HAP-1 (cell line): ENCODE measurements around the gene TCEA2.

ENCODE experiments used
- DNase-seq, 2 experiments: peaks; one replicate each; pipeline ENCODE4 v3.0.0-alpha.2; 2016 to 2020; ENCODE audit warnings: low spot score in 2 of 2
- H3K27me3 ChIP-seq: fragments of 250-450 bp; sonication (Bioruptor Pico); 2 replicates; pipeline ENCODE4 v1.5.1; 2020; ENCODE audit warnings: low read depth, mild to moderate bottlenecking, moderate library complexity
- H3K36me3 ChIP-seq: fragments of 250-450 bp; sonication (Bioruptor Pico); replicated peaks from 2 replicates; pipeline ENCODE4 v1.5.1; 2020; ENCODE audit warnings: mild to moderate bottlenecking
- H3K4me1 ChIP-seq: fragments of 250-450 bp; sonication (Bioruptor Pico); 2 replicates; pipeline ENCODE4 v1.5.1; 2020; ENCODE audit warnings: mild to moderate bottlenecking
- H3K4me3 ChIP-seq: fragments of 250-450 bp; sonication (Bioruptor Pico); 2 replicates; pipeline ENCODE4 v1.5.1; 2020; ENCODE audit warnings: mild to moderate bottlenecking, moderate library complexity
- H3K9me3 ChIP-seq: fragments of 250-450 bp; sonication (Bioruptor Pico); 2 replicates; pipeline ENCODE4 v1.5.1; 2020; ENCODE audit warnings: mild to moderate bottlenecking, moderate library complexity
- in situ Hi-C: fragments of 300-500 bp; cut with MboI; formaldehyde crosslinking; loops from 3 replicates; pipeline ENCODE4 v1.14.3; 2020; ENCODE audit warnings: low sequenced_read_pairs, inconsistent platforms, mixed read lengths

The TCEA2 gene

DNA sequence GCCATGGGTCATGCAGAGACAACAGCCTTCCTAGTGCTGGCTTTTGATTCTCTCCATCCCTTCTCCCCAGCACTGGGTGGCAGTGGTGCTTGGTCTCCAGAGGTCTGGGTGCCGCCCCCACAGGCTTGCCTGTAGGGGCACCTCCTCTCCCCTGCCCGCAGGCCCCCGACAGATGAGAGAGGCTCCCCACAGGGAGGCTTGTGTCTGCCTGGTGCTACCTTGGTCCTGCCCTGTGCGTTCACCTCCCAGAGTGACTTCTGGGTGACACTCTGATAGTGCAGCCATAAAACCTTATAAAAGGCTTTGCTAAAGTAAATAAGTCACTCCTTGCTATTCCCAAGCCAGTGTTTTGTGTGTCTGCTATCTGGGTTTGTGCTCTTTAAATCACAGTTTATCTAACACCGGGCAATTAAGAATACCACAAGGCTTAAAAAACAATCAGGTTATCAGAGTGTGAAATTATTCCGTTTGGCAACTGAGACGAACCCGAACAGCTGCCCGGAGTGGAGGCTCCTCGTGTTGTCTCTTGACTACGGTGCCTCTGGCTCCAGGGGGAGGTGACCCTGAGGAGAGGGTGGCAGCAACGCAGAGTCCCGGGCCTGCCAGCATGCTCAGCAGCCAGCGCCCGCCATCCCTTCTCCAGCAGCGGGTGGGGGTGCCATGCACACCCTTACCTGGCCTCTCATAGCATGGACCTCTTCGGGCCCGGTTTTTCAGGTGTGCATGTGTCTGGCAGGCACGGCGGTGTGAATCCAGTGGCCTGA is 32.4 kb upstream of the TCEA2 start:
- peaks cover 55% of the 10 kb centered on the region for H3K36me3 ChIP-seq
- DNase-seq, result no peak
- H3K4me3 ChIP-seq, result no peak overlapping the region
- in situ Hi-C loops, result no loop called here
- H3K27me3 ChIP-seq, result no peaks in the 10 kb centered on the region
- no peaks in the 10 kb centered on the region for H3K4me1 ChIP-seq
- no peaks in the 10 kb centered on the region for H3K9me3 ChIP-seq

DNA sequence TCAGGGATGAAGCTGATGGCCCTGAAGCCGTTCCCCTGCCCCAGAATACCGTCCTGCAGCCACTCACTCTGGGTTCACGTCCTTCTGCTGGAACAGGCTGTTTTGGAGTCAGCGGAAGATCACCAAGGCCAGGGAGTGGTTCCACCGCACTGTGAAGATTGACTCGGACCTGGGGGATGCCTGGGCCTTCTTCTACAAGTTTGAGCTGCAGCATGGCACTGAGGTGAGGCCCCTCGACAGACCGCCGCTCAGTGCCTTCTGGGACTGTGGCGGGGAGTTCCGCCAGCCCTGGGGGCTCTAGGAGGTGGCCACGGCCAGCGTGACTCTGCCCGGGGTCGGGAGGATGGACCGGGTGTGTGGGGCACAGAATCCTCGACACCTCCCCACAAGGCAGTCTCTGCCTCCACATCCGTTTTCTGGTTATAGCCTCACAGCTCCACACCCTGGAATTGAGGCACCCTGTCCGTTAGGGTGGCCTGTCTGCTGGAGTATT is 31.1 kb upstream of the TCEA2 start:
- Histone ChIP-seq H3K9me3 (no peaks in the 10 kb centered on the region), H3K27me3 (no peaks in the 10 kb centered on the region), H3K4me1 (no peaks in the 10 kb centered on the region), H3K36me3 (peaks cover 42% of the 10 kb centered on the region), H3K4me3 (no peak overlapping the region)
- no peak for DNase-seq
- in situ Hi-C loops, result no loop called here

GRCh38 chr20:64032706-64033624 is 30.0 kb upstream of the TCEA2 start:
- Histone ChIP-seq H3K27me3 (no peaks in the 10 kb centered on the region), H3K9me3 (no peaks in the 10 kb centered on the region), H3K4me3 (no peak overlapping the region), H3K4me1 (no peaks in the 10 kb centered on the region), H3K36me3 (peaks cover 31% of the 10 kb centered on the region)
- in situ Hi-C loops, result no loop called here
- DNase-seq, result no peak

DNA sequence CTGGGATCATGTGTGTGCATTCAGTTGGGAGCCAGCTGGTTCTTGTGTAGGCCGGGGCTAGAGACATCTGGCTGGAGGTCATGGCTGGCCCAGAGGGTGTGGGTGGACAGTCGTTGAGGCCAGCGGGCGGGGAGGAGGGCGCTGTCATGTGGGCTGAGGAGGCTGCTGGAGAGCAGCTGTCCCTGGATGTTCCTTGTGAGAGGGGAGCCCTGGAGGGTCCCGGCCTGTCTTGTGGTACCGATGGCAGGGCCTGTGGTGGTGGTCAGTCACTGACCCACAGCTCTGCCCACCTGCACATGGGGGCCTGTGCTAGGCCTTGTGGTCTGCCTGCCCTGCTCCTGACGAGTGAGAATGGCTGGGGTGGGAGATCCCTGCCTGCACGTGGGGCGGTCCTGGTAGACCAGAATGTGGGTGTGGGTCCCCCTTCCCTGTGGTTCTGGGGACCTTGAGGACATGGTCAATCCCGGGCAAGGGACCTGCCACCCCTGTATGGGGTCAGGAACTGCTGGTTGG is 29.0 kb upstream of the TCEA2 start:
- H3K36me3 ChIP-seq, result peaks cover 22% of the 10 kb centered on the region
- DNase-seq, result no peak
- no peaks in the 10 kb centered on the region; the same call in 1 of the 2 replicates for H3K4me1 ChIP-seq
- no peaks in the 10 kb centered on the region for H3K9me3 ChIP-seq
- H3K27me3 ChIP-seq, result no peaks in the 10 kb centered on the region
- H3K4me3 ChIP-seq, result no peak overlapping the region
- in situ Hi-C loops, result no loop called here

DNA sequence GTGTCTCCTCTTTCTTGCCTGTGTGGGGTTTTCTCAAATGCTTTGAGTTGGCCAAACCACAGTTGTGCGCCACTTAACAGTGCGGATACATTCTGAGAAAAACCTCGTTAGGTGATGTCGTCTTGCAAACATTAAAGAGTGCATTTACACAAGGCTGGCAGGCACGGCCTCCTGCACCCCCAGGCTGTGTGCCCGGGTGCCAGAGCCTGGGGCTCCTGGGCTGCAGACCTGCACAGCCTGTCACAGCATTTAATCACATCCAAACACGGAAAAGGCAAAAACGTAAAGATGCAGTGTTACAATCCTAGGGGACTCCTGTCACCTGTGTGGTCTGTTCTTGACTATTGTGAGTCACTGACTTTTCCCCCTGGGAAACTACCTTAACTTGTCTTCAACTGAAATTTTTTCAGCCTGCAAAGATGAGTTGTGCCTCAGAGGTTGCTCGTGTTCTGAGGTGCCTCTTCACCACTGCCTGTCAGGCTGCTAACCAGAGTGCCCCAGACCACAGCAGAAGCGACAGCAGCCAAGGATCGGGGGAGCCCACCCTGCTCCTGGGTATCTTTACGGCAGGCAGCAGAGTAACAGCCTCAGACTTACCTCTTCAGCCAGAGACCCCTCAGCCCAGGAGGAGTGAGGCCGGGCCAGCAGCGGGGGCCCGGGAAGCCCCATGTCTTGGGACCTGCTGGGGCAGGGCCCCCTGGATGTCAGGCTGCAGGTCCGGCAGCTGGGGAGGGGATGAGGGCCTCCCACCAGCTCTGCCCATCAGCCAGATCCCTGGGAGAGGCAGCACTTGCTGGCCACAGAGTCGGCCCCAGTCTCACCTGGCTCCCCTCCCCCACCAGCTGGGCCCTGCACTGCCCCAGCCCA is 27.7 kb upstream of the TCEA2 start:
- DNase-seq, result no peak
- Histone ChIP-seq H3K27me3 (no peaks in the 10 kb centered on the region), H3K9me3 (no peaks in the 10 kb centered on the region), H3K4me1 (peaks cover 3% of the 10 kb centered on the region; the same call in 1 of the 2 replicates), H3K36me3 (peaks cover 13% of the 10 kb centered on the region), H3K4me3 (no peak overlapping the region)
- in situ Hi-C loops, result no loop called here

DNA sequence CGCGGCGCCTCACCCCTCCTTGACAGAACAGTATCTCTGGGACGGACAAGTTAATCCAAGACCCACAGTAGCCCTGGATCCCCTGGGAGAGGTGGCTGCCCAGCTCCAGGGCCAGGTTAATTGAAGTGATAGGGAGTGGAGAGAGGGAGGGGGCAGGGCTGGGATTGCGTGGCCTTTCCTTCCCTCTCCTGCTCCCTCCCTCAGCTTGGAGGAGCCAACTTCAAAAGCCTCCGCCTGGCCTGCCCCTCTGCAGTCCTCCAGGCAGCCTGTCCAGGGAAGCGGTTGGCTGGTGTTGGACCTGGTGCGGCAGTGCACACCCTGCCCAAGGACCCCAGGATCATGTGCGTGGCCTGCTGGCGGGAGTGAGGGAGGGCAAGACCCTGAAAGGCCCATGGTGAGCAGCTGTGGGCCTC is 27.1 kb upstream of the TCEA2 start, which contains the start of gene C20orf204:
TSS of gene C20orf204 (plus strand) at position 250 of the 413 bp plus-strand sequence. CDS start at position 392, 142 bp downstream.
- no peaks in the 10 kb centered on the region for H3K27me3 ChIP-seq
- peaks cover 9% of the 10 kb centered on the region for H3K36me3 ChIP-seq
- H3K9me3 ChIP-seq, result no peaks in the 10 kb centered on the region
- no peak within 1 kb of the TSS for H3K4me3 ChIP-seq
- no peak for DNase-seq
- peaks cover 3% of the 10 kb centered on the region; the same call in 1 of the 2 replicates for H3K4me1 ChIP-seq
- in situ Hi-C loops, result no loop called here

GRCh38 chr20:64036346-64037198 is 26.4 kb upstream of the TCEA2 start:
- Histone ChIP-seq H3K36me3 (peaks cover 9% of the 10 kb centered on the region), H3K4me1 (peaks cover 3% of the 10 kb centered on the region; the same call in 1 of the 2 replicates), H3K27me3 (no peaks in the 10 kb centered on the region), H3K9me3 (no peaks in the 10 kb centered on the region), H3K4me3 (no peak overlapping the region)
- in situ Hi-C loops, result no loop called here
- no peak for DNase-seq

DNA sequence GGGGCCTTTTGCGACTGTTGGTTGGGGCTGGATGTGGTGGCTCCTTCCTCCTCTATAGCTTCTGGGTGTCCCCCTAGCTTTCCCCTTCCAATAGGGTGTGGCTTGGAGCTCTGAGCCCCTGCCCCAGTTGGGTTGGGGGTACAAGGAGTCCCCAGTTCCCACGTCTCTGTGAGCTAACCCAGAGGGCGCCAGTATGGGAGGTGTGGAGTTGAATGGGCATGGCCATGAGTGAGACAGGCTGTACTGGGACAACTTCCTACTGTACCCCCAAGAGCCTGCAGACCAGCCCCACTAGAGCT is 25.9 kb upstream of the TCEA2 start:
- no peak for DNase-seq
- in situ Hi-C loops, result no loop called here
- Histone ChIP-seq H3K4me3 (no peak overlapping the region), H3K9me3 (no peaks in the 10 kb centered on the region), H3K4me1 (peaks cover 7% of the 10 kb centered on the region; the same call in 1 of the 2 replicates), H3K36me3 (peaks cover 6% of the 10 kb centered on the region), H3K27me3 (0 out of 2 replicates have a peak, but pooled peaks cover under 1% of the 10 kb centered on the region)

DNA sequence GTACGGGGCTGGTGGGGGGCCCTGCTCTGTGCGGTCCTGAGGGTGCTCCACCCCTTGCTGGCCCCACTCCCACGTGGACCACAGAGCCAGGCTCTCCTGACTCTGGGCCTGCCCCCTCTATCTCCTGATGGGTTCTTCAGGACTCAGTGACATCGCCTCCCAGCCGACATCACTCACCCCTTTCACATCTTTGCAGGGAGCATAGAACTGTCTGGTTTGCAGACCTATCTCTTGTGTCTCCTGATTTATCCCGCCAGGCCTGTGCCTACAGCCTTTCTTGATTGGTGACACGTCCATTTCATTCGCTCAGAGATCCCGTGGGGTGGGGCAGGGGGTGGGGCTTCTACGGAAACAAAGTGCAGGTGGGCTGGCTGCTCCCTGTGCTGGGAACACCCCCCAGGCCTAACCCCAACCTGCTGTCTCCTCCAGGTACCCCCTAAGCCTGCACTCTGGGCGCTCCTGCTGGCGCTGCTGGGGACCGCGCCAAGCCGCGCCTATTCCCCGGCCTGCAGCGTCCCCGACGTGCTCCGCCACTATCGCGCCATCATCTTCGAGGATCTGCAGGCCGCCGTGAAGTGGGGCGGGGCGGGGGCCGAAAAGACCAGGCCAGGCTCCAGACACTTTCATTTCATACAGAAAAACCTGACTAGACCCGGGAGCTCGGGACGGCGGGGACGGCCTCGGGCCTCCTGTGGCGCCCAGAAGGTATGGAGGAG is 25.3 kb upstream of the TCEA2 start:
- peaks cover 10% of the 10 kb centered on the region; the same call in 1 of the 2 replicates for H3K4me1 ChIP-seq
- 0 out of 2 replicates have a peak, but pooled peaks cover 2% of the 10 kb centered on the region for H3K27me3 ChIP-seq
- no peaks in the 10 kb centered on the region for H3K9me3 ChIP-seq
- DNase-seq, result no peak
- H3K36me3 ChIP-seq, result peaks cover 6% of the 10 kb centered on the region
- in situ Hi-C loops, result no loop called here
- H3K4me3 ChIP-seq, result no peak overlapping the region

DNA sequence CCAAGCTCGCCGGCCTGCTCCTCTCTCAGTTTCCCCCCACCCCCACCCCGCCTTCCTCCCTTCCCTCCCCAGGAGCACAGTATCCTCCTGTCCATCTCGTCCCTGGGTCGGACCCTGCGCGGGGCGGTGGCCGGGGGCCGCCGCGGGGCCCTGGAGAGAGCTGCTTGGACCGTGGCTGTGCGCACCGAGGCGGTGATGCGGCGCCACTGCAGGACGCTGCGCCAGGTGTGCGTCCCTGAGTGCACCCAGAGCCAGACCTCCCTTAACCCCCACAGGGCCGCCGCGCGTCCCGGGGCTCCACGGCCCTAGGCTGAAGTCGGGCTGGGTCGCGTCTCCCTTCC is 24.8 kb upstream of the TCEA2 start:
- H3K27me3 ChIP-seq, result 0 out of 2 replicates have a peak, but pooled peaks cover 2% of the 10 kb centered on the region
- in situ Hi-C loops, result no loop called here
- peak in 1 of 2 experiments; percentile 52 for DNase-seq

GRCh38 chr20:64038565-64039292 is 24.3 kb upstream of the TCEA2 start:
- peaks cover 10% of the 10 kb centered on the region; the same call in 1 of the 2 replicates for H3K4me1 ChIP-seq
- in situ Hi-C loops, result no loop called here
- DNase-seq, result peak; percentile 56 to 87
- H3K27me3 ChIP-seq, result 0 out of 2 replicates have a peak, but pooled peaks cover 2% of the 10 kb centered on the region
- H3K36me3 ChIP-seq, result peaks cover 1% of the 10 kb centered on the region
- peak overlapping the region; percentile 38 for H3K4me3 ChIP-seq
- no peaks in the 10 kb centered on the region for H3K9me3 ChIP-seq

More for the DNA sequence above, 24.8 kb upstream of the TCEA2 start:
- Histone ChIP-seq H3K36me3 (peaks cover 6% of the 10 kb centered on the region), H3K4me1 (peaks cover 10% of the 10 kb centered on the region; the same call in 1 of the 2 replicates), H3K4me3 (peak overlapping the region; percentile 38; the same call in 1 of the 2 replicates), H3K9me3 (no peaks in the 10 kb centered on the region)
